ENCODE measurements around the gene IGFBP4. TPM values are rescaled to one million over a fixed set of nuclear protein-coding genes. Genes with fewer than 3 reads are reported as not detected.

Gene IGFBP4
- total and polyA plus RNA-seq, 4 donors = 74.1 to 649 (median 238) TPM

DNA sequence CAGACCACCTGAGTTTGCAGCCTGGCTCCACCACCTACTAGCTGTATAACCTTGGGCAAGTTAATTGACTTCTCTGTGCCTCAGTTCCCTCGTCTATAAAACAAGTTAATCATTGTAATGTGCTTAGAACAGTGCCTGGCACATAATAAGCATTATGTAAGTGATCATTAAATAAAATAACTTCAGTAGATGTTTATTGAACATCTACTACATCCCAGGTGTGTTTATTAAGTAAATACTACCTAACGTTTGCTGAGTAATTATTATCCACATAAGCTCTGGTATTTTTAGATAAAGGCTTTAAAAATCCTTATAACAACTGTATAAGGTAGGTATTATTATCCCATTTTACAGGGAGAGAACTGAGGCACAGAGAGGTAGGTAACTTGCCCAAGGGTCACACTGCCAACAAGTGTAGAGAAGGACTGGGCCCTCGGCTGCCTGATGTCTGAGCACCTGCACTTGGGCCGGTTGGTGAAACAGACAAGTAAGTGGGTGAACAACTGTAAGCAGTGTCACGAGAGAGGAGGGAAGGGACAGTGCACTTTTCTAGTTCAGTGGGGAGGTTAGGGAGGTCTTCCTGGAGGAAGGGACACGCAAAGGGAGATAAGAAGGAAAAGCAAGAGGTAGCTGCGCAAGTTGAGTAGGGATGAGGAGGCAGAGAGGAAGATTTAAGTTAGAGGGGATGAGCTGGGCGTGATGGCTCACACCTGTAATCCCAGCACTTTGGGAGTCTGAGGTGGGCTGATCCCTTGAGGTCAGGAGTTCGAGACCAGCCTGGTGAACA lies 53.6 kb downstream of the IGFBP4 start:
- WGBS = 65% methylated on average over 9 of the region's 9 CpGs
- DNase-seq (ENCODE audit: low spot score) = no peak
- no peaks in the 10 kb centered on the region for H3K9me3 ChIP-seq (ENCODE audit: control insufficient read depth in 4 of 4, low read length in 3 of 4)

DNA sequence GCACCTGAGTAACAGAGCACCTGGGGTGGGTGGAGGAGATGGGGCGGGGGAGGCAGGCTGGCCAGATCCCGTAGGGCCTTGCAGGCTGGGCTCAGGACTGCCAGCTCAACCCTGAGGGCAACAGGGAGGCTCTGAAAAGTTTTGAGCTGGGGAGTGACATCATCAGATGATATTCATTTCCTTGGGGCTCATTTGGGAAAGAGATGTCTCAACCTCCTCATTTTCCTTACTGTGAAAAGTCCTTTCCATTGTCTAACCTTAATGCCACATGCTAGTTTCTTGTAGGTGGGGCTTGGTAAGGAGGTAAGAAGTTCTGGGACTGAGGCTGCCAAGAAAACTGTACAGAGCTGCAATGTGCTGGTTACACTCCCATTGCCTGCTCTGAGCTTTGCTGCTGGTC lies 54.4 kb downstream of the IGFBP4 start:
- 91% methylated on average over 2 of the region's 2 CpGs for WGBS
- TF ChIP-seq SP1 (IDR thresholded peaks at IDR 0.05) (no peak), GABPA (IDR thresholded peaks at IDR 0.05 in 1 of 2, conservative IDR thresholded peaks at IDR 0.05 in 1 of 2) (no peak), JUND (IDR thresholded peaks at IDR 0.05) (no peak), HNF4G (IDR thresholded peaks at IDR 0.05) (no peak), HNF4A (conservative IDR thresholded peaks at IDR 0.05) (no peak), NR2F2 (IDR thresholded peaks at IDR 0.05) (no peak), YY1 (IDR thresholded peaks at IDR 0.05) (no peak), RXRA (IDR thresholded peaks at IDR 0.05) (no peak), FOXA2 (IDR thresholded peaks at IDR 0.05) (no peak), RAD21 (IDR thresholded peaks at IDR 0.05) (no peak), FOXA1 (IDR thresholded peaks at IDR 0.05) (no peak), TAF1 (conservative IDR thresholded peaks at IDR 0.05) (no peak), EGR1 (IDR thresholded peaks at IDR 0.05; ENCODE audit: low read depth in 2 of 2) (no peak)
- TF ChIP-seq, protein P1, sequence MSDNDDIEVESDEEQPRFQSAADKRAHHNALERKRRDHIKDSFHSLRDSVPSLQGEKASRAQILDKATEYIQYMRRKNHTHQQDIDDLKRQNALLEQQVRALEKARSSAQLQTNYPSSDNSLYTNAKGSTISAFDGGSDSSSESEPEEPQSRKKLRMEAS (IDR thresholded peaks at IDR 0.05) = no peak
- TF ChIP-seq, protein P2, sequence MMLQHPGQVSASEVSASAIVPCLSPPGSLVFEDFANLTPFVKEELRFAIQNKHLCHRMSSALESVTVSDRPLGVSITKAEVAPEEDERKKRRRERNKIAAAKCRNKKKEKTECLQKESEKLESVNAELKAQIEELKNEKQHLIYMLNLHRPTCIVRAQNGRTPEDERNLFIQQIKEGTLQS (IDR thresholded peaks at IDR 0.05) = no peak
- TF ChIP-seq, protein P3, sequence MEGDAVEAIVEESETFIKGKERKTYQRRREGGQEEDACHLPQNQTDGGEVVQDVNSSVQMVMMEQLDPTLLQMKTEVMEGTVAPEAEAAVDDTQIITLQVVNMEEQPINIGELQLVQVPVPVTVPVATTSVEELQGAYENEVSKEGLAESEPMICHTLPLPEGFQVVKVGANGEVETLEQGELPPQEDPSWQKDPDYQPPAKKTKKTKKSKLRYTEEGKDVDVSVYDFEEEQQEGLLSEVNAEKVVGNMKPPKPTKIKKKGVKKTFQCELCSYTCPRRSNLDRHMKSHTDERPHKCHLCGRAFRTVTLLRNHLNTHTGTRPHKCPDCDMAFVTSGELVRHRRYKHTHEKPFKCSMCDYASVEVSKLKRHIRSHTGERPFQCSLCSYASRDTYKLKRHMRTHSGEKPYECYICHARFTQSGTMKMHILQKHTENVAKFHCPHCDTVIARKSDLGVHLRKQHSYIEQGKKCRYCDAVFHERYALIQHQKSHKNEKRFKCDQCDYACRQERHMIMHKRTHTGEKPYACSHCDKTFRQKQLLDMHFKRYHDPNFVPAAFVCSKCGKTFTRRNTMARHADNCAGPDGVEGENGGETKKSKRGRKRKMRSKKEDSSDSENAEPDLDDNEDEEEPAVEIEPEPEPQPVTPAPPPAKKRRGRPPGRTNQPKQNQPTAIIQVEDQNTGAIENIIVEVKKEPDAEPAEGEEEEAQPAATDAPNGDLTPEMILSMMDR (IDR thresholded peaks at IDR 0.05; ENCODE audit: low read depth, low read length, missing input control) = no peak
- TF ChIP-seq, protein P4, sequence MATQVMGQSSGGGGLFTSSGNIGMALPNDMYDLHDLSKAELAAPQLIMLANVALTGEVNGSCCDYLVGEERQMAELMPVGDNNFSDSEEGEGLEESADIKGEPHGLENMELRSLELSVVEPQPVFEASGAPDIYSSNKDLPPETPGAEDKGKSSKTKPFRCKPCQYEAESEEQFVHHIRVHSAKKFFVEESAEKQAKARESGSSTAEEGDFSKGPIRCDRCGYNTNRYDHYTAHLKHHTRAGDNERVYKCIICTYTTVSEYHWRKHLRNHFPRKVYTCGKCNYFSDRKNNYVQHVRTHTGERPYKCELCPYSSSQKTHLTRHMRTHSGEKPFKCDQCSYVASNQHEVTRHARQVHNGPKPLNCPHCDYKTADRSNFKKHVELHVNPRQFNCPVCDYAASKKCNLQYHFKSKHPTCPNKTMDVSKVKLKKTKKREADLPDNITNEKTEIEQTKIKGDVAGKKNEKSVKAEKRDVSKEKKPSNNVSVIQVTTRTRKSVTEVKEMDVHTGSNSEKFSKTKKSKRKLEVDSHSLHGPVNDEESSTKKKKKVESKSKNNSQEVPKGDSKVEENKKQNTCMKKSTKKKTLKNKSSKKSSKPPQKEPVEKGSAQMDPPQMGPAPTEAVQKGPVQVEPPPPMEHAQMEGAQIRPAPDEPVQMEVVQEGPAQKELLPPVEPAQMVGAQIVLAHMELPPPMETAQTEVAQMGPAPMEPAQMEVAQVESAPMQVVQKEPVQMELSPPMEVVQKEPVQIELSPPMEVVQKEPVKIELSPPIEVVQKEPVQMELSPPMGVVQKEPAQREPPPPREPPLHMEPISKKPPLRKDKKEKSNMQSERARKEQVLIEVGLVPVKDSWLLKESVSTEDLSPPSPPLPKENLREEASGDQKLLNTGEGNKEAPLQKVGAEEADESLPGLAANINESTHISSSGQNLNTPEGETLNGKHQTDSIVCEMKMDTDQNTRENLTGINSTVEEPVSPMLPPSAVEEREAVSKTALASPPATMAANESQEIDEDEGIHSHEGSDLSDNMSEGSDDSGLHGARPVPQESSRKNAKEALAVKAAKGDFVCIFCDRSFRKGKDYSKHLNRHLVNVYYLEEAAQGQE (IDR thresholded peaks at IDR 0.05) = no peak
- TF ChIP-seq, protein P5, sequence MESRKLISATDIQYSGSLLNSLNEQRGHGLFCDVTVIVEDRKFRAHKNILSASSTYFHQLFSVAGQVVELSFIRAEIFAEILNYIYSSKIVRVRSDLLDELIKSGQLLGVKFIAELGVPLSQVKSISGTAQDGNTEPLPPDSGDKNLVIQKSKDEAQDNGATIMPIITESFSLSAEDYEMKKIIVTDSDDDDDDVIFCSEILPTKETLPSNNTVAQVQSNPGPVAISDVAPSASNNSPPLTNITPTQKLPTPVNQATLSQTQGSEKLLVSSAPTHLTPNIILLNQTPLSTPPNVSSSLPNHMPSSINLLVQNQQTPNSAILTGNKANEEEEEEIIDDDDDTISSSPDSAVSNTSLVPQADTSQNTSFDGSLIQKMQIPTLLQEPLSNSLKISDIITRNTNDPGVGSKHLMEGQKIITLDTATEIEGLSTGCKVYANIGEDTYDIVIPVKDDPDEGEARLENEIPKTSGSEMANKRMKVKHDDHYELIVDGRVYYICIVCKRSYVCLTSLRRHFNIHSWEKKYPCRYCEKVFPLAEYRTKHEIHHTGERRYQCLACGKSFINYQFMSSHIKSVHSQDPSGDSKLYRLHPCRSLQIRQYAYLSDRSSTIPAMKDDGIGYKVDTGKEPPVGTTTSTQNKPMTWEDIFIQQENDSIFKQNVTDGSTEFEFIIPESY (IDR thresholded peaks at IDR 0.05) = no peak
- H3K4me1 ChIP-seq (ENCODE audit: control insufficient read depth in 4 of 4, insufficient read depth in 4 of 4, low read length in 3 of 4) = peaks cover 0 to 10% (median 4%) of the 10 kb centered on the region in 4 donors
- no peak overlapping the region for H3K9ac ChIP-seq (ENCODE audit: low read depth in 1 of 2, low read length in 2 of 2)
- no peak overlapping the region for H3K27ac ChIP-seq (ENCODE audit: low read depth in 1 of 2, low read length in 2 of 2)
- DNase-seq (ENCODE audit: low spot score) = no peak
- H3K27me3 ChIP-seq (ENCODE audit: control insufficient read depth in 4 of 4, insufficient read depth in 4 of 4, low read length in 3 of 4) = no peaks in the 10 kb centered on the region
- H3K4me3 ChIP-seq (ENCODE audit: low read depth in 1 of 3, low read length in 3 of 3) = no peak overlapping the region
- no peaks in the 10 kb centered on the region for H3K9me3 ChIP-seq (ENCODE audit: control insufficient read depth in 4 of 4, low read length in 3 of 4)
- no peaks in the 10 kb centered on the region for H3K36me3 ChIP-seq (ENCODE audit: control insufficient read depth in 4 of 4, insufficient read depth in 3 of 4, low read depth in 1 of 4, low read length in 3 of 4)

More for the DNA sequence above, 53.6 kb downstream of the IGFBP4 start:
- no peak overlapping the region for H3K4me3 ChIP-seq (ENCODE audit: low read depth in 1 of 3, low read length in 3 of 3)
- H3K27me3 ChIP-seq (ENCODE audit: control insufficient read depth in 4 of 4, insufficient read depth in 4 of 4, low read length in 3 of 4) = no peaks in the 10 kb centered on the region
- TF ChIP-seq RAD21 (IDR thresholded peaks at IDR 0.05) = no peak
- TF ChIP-seq GABPA (IDR thresholded peaks at IDR 0.05 in 1 of 2, conservative IDR thresholded peaks at IDR 0.05 in 1 of 2) = no peak
- no peak for TF ChIP-seq EGR1 (IDR thresholded peaks at IDR 0.05; ENCODE audit: low read depth in 2 of 2)
- H3K36me3 ChIP-seq (ENCODE audit: control insufficient read depth in 4 of 4, insufficient read depth in 3 of 4, low read depth in 1 of 4, low read length in 3 of 4) = no peaks in the 10 kb centered on the region
- H3K9ac ChIP-seq (ENCODE audit: low read depth in 1 of 2, low read length in 2 of 2) = no peak overlapping the region
- H3K4me1 ChIP-seq (ENCODE audit: control insufficient read depth in 4 of 4, insufficient read depth in 4 of 4, low read length in 3 of 4) = peaks cover 0 to 10% (median 4%) of the 10 kb centered on the region in 4 donors
- no peak overlapping the region for H3K27ac ChIP-seq (ENCODE audit: low read depth in 1 of 2, low read length in 2 of 2)

Measured in liver (tissue), 9 donors.